ENCODE results near the gene MAPKAP1.

DNA sequence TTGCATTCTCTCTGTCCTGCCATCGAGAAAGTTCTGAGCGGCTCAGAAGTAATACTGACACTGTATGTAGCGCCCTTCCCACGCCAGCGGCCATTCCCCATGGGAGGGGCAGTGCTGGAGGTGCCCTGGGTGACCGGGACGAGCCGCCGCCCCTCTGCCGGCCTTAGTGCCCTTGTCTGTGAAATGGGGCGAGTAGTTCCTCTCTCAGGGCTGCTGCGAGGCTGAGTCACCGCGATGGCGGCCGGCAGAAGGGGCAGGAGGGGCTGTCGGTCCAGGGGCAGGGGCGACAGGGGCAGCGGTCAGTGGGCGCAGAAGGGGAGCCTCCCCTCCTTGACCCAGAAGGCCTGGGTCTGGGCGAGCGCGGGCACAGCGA is 296.5 kb downstream of the MAPKAP1 start:
- TF ChIP-seq, protein P1, sequence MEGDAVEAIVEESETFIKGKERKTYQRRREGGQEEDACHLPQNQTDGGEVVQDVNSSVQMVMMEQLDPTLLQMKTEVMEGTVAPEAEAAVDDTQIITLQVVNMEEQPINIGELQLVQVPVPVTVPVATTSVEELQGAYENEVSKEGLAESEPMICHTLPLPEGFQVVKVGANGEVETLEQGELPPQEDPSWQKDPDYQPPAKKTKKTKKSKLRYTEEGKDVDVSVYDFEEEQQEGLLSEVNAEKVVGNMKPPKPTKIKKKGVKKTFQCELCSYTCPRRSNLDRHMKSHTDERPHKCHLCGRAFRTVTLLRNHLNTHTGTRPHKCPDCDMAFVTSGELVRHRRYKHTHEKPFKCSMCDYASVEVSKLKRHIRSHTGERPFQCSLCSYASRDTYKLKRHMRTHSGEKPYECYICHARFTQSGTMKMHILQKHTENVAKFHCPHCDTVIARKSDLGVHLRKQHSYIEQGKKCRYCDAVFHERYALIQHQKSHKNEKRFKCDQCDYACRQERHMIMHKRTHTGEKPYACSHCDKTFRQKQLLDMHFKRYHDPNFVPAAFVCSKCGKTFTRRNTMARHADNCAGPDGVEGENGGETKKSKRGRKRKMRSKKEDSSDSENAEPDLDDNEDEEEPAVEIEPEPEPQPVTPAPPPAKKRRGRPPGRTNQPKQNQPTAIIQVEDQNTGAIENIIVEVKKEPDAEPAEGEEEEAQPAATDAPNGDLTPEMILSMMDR (IDR thresholded peaks at IDR 0.05), result no peak
- TF ChIP-seq POLR2A (IDR thresholded peaks at IDR 0.05), result no peak
